Measurements from ENCODE around the gene SLC37A4. TPM values are rescaled to one million over a fixed set of nuclear protein-coding genes. Genes with fewer than 3 reads are reported as not detected.

The SLC37A4 gene
- polyA plus RNA-seq, 1 of the 3 experiments (the other 2 are of a cell fraction), result 21.8 TPM

- TF ChIP-seq CHD2 (IDR thresholded peaks at IDR 0.05; ENCODE audit: low read length, partially characterized antibody), result no peak
- peak; percentile 37 for TF ChIP-seq POLR2AphosphoS5 (IDR thresholded peaks at IDR 0.05; ENCODE audit: low read depth, low read length)
- no peak for TF ChIP-seq ELF1 (IDR thresholded peaks at IDR 0.05)
- TF ChIP-seq, protein P1, sequence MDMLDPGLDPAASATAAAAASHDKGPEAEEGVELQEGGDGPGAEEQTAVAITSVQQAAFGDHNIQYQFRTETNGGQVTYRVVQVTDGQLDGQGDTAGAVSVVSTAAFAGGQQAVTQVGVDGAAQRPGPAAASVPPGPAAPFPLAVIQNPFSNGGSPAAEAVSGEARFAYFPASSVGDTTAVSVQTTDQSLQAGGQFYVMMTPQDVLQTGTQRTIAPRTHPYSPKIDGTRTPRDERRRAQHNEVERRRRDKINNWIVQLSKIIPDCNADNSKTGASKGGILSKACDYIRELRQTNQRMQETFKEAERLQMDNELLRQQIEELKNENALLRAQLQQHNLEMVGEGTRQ (IDR thresholded peaks at IDR 0.05; ENCODE audit: borderline replicate concordance, low read depth, low read length), result no peak
- TF ChIP-seq, protein P2, sequence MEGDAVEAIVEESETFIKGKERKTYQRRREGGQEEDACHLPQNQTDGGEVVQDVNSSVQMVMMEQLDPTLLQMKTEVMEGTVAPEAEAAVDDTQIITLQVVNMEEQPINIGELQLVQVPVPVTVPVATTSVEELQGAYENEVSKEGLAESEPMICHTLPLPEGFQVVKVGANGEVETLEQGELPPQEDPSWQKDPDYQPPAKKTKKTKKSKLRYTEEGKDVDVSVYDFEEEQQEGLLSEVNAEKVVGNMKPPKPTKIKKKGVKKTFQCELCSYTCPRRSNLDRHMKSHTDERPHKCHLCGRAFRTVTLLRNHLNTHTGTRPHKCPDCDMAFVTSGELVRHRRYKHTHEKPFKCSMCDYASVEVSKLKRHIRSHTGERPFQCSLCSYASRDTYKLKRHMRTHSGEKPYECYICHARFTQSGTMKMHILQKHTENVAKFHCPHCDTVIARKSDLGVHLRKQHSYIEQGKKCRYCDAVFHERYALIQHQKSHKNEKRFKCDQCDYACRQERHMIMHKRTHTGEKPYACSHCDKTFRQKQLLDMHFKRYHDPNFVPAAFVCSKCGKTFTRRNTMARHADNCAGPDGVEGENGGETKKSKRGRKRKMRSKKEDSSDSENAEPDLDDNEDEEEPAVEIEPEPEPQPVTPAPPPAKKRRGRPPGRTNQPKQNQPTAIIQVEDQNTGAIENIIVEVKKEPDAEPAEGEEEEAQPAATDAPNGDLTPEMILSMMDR (IDR thresholded peaks at IDR 0.05), result no peak
- TF ChIP-seq FOXM1 (IDR thresholded peaks at IDR 0.05; ENCODE audit: low read depth), result no peak
- TF ChIP-seq, protein P3, sequence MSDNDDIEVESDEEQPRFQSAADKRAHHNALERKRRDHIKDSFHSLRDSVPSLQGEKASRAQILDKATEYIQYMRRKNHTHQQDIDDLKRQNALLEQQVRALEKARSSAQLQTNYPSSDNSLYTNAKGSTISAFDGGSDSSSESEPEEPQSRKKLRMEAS (IDR thresholded peaks at IDR 0.05; ENCODE audit: low read depth), result no peak
- Histone ChIP-seq H3K4me2 (no peak overlapping the region), H3K79me2 (ENCODE audit: insufficient read depth) (peaks cover 41% of the 10 kb centered on the region), H3K27ac (ENCODE audit: low read depth in 2 of 2, low read length in 1 of 2) (no peak overlapping the region; a peak in 1 of 4 replicates), H3K4me3 (ENCODE audit: low read depth in 2 of 2, low read length in 1 of 2) (no peak overlapping the region), H3K9ac (no peak overlapping the region), H3K27me3 (ENCODE audit: insufficient read depth) (no peaks in the 10 kb centered on the region), H3K9me3 (no peaks in the 10 kb centered on the region), H3F3A (replicated peaks; ENCODE audit: insufficient read depth) (peaks cover 49% of the 10 kb centered on the region), H3K4me1 (ENCODE audit: control insufficient read depth in 1 of 2, insufficient read depth in 2 of 2, low read depth in 1 of 2, low read length in 1 of 2) (peaks cover 12 to 13% of the 10 kb centered on the region in 2 experiments; a peak in 3 of 4 replicates), H3K9me2 (no peaks in the 10 kb centered on the region), H4K20me1 (ENCODE audit: insufficient read depth) (peaks cover 11% of the 10 kb centered on the region), H2AFZ (ENCODE audit: low read depth) (no peak overlapping the region), H3K36me3 (replicated peaks in 1 of 2; ENCODE audit: control insufficient read depth in 1 of 2, insufficient read depth in 2 of 2, low read length in 1 of 2) (peaks cover 52 to 53% of the 10 kb centered on the region in 2 experiments)
- ChIA-PET POLR2A (interaction anchor here (0.9 to 1.5 kb wide), 2 partner anchors 10 to 11 kb away, joined by 3 to 4 read pairs; no protein-coding TSS in a partner anchor), CTCF (interaction anchor here (0.8 to 2.0 kb wide), 2 partner anchors 8 to 15 kb away, joined by 3 to 4 read pairs; partner anchors contain the start of gene CENATAC)
- 83% methylated on average over 3 of the region's 3 CpGs for WGBS (ENCODE audit: low lambda C conversion rate)
- DNase-seq, result no peak
Observed at GRCh38 chr11:119012629-119013170, 18.0 kb downstream of the SLC37A4 start.

DNA sequence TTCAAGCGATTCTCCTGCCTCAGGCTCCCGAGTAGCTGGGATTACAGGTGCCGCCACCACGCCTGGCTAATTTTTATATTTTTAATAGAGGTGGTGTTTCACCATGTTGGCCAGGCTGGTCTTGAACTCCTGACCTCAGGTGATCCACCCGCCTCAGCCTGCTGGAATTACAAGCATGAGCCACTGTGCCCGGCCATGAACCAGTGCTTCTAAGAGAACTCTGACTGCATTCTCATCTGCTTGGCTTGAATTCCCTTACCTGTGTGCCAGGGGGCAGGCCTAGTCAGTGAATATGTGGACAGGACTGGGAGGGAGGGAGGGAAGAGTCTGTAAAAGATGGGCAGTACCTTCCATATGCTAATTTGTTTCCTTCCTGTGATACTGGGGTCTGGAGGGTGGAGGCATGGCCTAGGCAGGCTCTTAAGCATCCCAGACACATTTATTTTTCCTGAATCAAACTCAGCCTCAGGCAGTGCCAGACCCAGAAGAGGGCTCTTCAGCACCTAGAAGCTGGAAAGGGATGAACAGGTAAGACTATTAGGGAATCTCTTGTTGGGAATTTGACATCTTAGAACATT lies 19.1 kb downstream of the SLC37A4 start:
- H3K9ac ChIP-seq, result no peak overlapping the region
- H3K9me2 ChIP-seq, result no peaks in the 10 kb centered on the region
- CTCF ChIA-PET, result interaction anchor here (0.8 kb wide), 1 partner anchor 14 kb away, joined by 3 read pairs; the partner anchor contains the start of gene CENATAC
- no peaks in the 10 kb centered on the region for H3K9me3 ChIP-seq
- H3K4me2 ChIP-seq, result no peak overlapping the region
- no peak for DNase-seq
- TF ChIP-seq GATA2 (CRISPR knock-in tag; IDR thresholded peaks at IDR 0.05) (no peak), GABPA (IDR thresholded peaks at IDR 0.05; ENCODE audit: low read depth) (no peak), SMC3 (IDR thresholded peaks at IDR 0.05; ENCODE audit: low read depth, low read length) (no peak), RAD21 (IDR thresholded peaks at IDR 0.05; ENCODE audit: low read length) (no peak), EP300 (IDR thresholded peaks at IDR 0.05; ENCODE audit: borderline replicate concordance in 1 of 2, low read depth in 1 of 2, low read length in 1 of 2) (no peak), IRF3 (IDR thresholded peaks at IDR 0.05; ENCODE audit: low read depth, low read length) (no peak), EZH2phosphoT487 (IDR thresholded peaks at IDR 0.05; ENCODE audit: borderline replicate concordance, low read depth) (no peak), MXI1 (IDR thresholded peaks at IDR 0.05; ENCODE audit: low read depth, low read length) (no peak), SIN3A (IDR thresholded peaks at IDR 0.05; ENCODE audit: borderline replicate concordance, low read depth, low read length) (no peak), MEF2A (IDR thresholded peaks at IDR 0.05; ENCODE audit: borderline replicate concordance, low read depth) (no peak), RFX5 (IDR thresholded peaks at IDR 0.05; ENCODE audit: low read length) (no peak)
- TF ChIP-seq, protein P2 (IDR thresholded peaks at IDR 0.05), result no peak
- no peak overlapping the region for H3K4me3 ChIP-seq (ENCODE audit: low read depth in 2 of 2, low read length in 1 of 2)
- peaks cover 7 to 9% of the 10 kb centered on the region in 2 experiments; a peak in 2 of 4 replicates for H3K4me1 ChIP-seq (ENCODE audit: control insufficient read depth in 1 of 2, insufficient read depth in 2 of 2, low read depth in 1 of 2, low read length in 1 of 2)
- peaks cover 46 to 54% of the 10 kb centered on the region in 2 experiments for H3K36me3 ChIP-seq (replicated peaks in 1 of 2; ENCODE audit: control insufficient read depth in 1 of 2, insufficient read depth in 2 of 2, low read length in 1 of 2)
- peak overlapping the region; percentile 4 to 23; a peak in 2 of 4 replicates for H3K27ac ChIP-seq (ENCODE audit: low read depth in 2 of 2, low read length in 1 of 2)
- H3K27me3 ChIP-seq (ENCODE audit: insufficient read depth), result no peaks in the 10 kb centered on the region
- no peak overlapping the region for H2AFZ ChIP-seq (ENCODE audit: low read depth)
- POLR2A ChIA-PET, result no interaction called here
- 93% methylated on average over 6 of the region's 6 CpGs for WGBS (ENCODE audit: low lambda C conversion rate)
- H4K20me1 ChIP-seq (ENCODE audit: insufficient read depth), result peaks cover 11% of the 10 kb centered on the region
- H3F3A ChIP-seq (replicated peaks; ENCODE audit: insufficient read depth), result peaks cover 47% of the 10 kb centered on the region
- peaks cover 29% of the 10 kb centered on the region for H3K79me2 ChIP-seq (ENCODE audit: insufficient read depth)
